GM10266 (cell line): ENCODE results near the gene JHY.

Source experiments
- DNase-seq: peaks from one replicate; pipeline ENCODE4 v3.0.0; 2012; ENCODE audit errors: extremely low spot score
- TF ChIP-seq, protein P1 (sequence below): IDR thresholded peaks from 2 replicates; pipeline ENCODE4 v1.5.1; 2012; ENCODE audit warnings: mild to moderate bottlenecking, low read depth; ENCODE audit not compliant: control insufficient read depth, insufficient read depth; ENCODE audit errors: missing control alignments

JHY gene

DNA sequence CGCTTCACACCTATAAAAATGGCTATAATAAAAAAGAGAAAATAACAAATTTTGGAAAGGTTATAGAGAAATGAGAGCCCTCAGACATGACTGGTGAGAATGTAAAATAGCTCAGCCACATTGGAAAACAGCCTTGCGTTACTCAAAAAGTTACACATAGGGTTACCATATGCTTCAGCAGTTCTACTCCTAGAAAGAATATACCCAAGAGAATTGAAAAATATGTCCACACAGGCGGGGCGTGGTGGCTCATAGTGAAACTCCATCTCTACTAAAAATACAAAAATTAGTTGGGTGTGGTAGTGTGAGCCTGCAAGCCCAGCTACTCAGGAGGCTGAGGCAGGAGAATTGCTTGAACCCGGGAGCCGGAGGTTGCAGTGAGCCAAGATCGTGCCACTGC lies 7.6 kb upstream of the JHY start:
- TF ChIP-seq, protein P1, sequence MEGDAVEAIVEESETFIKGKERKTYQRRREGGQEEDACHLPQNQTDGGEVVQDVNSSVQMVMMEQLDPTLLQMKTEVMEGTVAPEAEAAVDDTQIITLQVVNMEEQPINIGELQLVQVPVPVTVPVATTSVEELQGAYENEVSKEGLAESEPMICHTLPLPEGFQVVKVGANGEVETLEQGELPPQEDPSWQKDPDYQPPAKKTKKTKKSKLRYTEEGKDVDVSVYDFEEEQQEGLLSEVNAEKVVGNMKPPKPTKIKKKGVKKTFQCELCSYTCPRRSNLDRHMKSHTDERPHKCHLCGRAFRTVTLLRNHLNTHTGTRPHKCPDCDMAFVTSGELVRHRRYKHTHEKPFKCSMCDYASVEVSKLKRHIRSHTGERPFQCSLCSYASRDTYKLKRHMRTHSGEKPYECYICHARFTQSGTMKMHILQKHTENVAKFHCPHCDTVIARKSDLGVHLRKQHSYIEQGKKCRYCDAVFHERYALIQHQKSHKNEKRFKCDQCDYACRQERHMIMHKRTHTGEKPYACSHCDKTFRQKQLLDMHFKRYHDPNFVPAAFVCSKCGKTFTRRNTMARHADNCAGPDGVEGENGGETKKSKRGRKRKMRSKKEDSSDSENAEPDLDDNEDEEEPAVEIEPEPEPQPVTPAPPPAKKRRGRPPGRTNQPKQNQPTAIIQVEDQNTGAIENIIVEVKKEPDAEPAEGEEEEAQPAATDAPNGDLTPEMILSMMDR: no peak
- DNase-seq: no peak

DNA sequence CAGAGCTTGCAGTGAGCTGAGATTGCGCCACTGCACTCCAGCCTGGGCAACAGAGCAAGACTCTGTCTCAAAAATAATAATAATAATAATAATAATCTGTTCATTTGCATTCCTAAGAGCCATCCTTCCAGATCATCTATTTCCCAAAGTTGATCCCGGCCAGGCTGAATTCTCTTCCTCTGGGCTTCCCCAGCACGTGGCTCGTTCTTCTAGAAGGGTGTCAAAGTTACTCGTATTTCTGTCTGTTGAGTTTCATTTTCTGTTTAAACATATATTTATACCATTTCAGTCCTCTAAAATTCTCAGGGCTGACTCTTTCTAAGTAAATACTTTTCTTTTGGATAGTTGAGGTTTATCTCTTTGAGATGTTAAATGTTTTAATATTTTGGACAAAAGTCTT lies 4.8 kb upstream of the JHY start:
- TF ChIP-seq, protein P1: no peak
- no peak for DNase-seq

DNA sequence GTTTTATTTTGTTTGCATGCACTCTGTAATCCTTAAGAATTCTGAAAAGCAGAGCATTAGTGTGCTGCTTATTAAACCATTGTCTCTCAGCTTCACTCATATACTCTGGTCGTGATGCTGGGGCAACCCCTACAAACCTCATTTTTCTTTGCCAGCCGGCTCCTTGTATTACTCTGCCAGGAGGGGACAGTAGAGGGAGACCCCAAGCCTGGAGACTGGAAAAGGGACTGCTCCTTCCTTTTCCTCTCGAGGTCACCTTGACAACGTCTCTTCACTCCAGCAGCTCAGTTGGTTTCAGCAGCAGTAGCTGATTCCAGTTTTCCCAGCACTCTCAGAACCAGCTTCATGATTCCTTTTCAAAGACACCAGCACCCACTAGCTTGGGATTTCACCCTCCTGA lies 2.8 kb upstream of the JHY start:
- no peak for DNase-seq
- TF ChIP-seq, protein P1: no peak

DNA sequence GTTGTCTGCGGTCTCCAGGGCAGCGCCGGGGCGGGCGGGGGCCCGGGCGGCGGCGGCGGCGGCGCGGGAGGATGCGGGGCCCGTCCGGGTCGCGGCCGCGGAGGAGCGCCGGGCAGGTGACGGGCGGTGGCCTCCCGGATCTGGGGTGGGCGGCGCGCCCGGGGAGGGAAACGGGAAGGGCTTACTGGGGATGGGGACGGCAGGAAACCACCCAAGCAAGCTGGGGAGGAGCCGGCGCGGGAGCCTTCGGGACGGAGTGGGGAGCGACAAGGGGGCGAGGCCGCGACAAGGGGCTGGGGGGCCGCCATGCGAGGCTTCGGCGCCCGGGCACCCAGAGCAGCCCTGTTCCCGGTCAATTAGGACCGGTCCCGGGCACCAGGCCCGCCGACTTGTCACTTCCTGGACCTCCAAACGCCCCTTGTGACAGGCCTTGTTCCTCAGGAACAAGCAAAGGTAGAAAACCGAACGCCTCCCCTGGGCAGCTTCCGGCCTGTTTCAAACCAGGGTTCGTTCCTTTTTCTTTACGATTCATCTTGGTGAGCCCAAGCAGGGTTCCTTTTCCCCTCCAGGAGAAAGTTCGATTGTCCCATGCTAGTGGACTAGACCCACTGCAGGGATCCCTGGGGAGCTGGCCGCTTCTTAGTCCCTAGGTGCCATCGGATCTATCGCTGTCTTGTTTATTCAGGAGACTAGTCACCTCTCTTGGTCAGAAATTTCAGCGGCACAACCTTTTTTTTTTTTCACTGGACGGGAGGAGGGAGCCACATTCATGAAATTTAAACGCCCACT lies 492 bp downstream of the JHY start:
- TF ChIP-seq, protein P1: no peak
- peak; percentile 49 for DNase-seq

DNA sequence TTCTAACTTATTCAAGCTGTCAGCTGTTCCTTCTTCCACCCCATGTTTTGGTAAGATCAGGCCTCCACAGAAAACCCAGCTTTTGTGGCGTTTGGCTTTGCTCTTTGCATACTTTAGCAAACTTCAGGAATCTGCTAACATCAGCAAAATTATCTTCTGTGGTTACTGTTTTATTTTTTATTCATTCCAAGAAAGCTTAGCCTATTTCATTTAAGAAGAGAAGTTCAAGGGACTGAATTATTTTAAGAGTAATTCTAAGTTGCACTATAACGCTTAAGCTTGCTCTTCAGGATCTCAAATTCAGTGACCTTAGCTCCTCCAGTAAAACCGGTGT lies 1.1 kb downstream of the JHY start:
- no peak for DNase-seq
- TF ChIP-seq, protein P1: no peak

DNA sequence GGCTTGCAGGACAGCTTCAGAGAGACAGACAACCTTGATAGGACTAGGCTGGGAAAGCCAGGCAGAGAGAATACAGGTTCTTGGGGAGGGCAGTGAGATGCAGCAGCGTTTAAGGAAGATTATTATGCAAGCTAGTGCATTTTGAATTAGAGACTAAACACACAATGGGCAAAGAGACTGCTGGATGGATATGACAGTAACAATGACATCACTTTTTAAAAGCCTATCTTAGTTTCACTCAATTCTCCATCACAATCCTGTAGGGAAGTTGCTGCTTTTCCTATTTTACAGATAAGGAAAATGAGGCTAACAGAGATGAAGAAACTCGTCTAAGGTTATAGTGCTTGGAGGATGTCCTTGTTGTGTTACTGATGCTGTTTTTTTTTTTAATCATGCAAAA lies 5.6 kb downstream of the JHY start:
- DNase-seq: no peak
- TF ChIP-seq, protein P1: no peak

DNA sequence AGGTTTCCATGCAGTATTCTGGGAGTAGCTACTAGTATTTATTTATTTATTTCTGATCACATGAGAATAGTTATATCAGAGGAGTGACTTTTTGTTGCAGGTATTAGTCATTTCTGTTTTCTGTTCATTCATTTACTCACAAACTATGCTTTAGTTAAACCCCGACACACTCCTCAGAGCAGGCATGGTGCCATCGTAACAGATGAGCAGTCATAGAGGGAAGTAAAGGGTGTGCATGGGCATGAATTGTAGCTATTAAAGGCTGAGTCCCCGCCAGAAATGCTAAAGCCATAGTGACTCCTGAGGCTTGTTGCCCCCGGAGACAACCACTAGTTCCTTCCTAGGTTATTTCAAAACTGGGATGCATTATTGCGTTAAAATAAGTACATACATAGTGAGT lies 10.6 kb downstream of the JHY start:
- TF ChIP-seq, protein P1: no peak
- no peak for DNase-seq
